Effector CD4-positive, alpha-beta T cell (primary cell): ENCODE measurements around the gene CLDN14.

Experiments used
- DNase-seq: peaks from one replicate; pipeline ENCODE4 v3.0.0-alpha.2; 2020

CLDN14 gene

GRCh38 chr21:36466061-36466511 is 13.8 kb downstream of the CLDN14 start:
- DNase-seq = no peak

GRCh38 chr21:36465478-36465877 is 14.4 kb downstream of the CLDN14 start:
- DNase-seq = no peak

DNA sequence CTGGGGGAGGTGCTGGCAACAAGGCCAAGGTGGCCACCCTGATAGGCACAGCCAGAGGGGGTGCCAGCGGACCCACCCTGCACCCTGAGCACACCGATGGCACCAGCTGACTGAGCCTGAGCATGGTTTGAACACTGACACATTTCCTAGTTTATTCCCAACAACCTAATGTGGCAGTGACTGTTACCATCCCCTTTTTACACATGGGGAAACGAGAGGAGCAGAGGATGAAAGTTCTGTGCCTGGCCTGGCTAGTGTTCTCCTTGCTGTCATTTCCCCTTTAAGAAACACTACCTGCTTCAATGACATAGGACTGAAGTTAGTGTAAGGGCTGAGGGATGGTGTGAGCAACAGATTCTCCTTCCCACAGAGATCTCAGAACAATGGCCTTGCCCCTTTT is 15.3 kb downstream of the CLDN14 start:
- DNase-seq = no peak

GRCh38 chr21:36463991-36464390 is 15.9 kb downstream of the CLDN14 start:
- DNase-seq = no peak

DNA sequence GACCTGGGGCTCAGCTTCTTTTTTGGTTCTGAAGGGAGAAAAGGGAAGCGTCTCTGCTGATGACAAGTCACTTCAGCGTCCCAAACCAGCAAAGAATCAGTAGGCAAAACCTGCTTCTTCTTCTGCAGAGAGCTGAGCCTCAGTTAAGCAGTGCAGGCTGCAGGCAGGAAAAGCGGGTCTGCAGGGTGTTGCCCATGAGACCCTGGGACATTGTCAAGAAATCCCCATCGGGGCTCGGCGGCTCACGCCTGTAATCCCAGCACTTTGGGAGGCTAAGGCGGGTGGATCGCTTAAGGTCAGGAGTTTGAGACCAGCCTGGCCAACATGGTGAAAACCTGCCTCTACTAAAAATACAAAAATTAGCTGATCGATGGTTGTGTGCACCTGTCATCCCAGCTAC is 16.7 kb downstream of the CLDN14 start:
- DNase-seq = no peak

DNA sequence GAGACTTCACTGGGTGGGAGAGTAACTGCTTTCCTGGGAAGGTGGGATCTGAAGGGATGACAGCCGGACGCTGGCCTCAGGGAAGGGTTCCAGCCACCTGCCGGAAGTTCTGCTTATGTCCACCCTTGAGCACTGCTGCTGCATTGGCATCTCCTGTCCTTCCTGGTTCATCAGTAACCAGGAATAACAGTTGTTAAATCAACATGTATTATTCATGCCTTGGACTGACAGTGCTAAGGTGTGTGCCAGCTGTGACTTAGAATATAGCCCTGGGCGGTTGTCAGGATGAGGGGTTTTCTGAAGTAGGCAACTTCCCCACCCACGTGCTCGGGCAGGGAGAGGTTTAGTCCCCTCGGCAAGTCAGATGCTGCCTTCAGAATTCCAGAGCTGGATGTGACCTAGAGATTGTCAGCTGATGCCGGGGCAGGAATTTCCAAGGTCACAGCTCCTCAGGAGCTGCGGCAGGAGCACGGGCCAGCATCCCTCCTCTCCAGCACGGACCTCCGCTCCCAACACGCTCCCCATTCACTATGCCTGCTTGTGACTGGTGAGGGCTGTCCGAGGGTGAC is 17.9 kb downstream of the CLDN14 start:
- no peak for DNase-seq

GRCh38 chr21:36461277-36461917 is 18.5 kb downstream of the CLDN14 start:
- no peak for DNase-seq

- DNase-seq = no peak
Observed at GRCh38 chr21:36460866-36461265, 19.1 kb downstream of the CLDN14 start.

DNA sequence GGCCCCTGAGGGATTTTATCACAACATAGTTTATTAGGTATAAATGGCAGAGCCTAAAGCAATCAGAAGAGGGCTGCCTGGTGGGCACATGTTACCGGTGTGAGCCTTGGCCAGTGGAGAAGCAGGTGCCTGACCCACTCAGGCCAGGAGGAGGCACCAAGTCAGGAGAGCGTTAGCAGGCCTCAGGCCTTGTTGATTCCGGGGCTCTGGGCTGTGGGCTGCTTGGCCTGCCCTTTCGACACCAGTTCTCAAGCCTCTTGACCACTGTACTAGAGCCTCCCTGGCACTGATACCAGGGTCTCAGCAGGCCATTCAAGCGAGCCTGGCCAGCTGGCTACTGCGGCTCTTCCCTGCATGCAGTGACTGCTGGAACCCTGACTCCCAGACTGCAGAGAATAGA is 20.8 kb downstream of the CLDN14 start:
- DNase-seq = no peak

GRCh38 chr21:36456729-36457414 is 23.1 kb downstream of the CLDN14 start:
- no peak for DNase-seq

DNA sequence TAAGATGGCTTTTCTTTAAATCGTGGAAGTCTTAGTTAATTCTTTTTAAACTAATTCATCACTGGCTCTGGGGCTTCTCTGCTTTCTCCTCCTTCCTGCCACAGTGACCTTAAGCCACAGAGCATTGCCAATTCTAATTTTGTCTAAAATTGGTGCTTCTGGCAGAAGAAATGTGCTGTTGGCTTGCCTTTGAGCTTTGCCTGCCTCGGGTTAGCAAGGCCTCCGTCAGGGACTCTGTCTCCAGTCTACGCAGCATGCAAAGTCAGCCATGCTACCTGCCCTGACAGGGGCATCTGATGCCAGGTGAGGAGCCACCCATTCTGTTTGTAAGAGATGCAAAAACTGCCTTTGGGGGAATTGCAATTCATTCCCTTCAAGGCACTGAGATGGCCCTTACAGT is 25.2 kb downstream of the CLDN14 start:
- DNase-seq = no peak

DNA sequence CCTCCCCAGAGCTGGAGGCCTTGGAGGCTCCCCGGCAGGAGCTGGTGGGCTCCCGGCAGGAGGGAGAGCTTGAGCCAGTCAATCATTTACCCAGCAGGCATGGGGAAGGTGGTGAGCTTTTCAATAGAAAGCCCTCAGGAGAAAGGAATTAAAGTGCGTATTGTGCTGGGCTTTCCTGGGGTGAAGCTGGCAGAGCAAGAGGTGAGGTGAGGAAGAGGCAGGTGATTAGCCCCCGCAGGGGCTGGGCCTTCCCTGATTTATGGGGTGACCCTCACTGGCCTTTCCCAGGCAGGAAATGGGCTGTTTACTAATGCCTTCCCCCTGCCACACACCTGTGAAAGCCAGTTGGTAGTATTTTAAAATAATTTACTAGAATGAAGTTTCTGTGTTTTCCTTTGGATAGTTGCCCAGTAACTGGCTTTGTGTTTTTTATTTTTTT is 25.8 kb downstream of the CLDN14 start:
- no peak for DNase-seq

- no peak for DNase-seq
Observed at GRCh38 chr21:36452281-36452825, 27.6 kb downstream of the CLDN14 start.

GRCh38 chr21:36451506-36451905 is 28.4 kb downstream of the CLDN14 start:
- DNase-seq = no peak

GRCh38 chr21:36450511-36450910 is 29.4 kb downstream of the CLDN14 start:
- no peak for DNase-seq

DNA sequence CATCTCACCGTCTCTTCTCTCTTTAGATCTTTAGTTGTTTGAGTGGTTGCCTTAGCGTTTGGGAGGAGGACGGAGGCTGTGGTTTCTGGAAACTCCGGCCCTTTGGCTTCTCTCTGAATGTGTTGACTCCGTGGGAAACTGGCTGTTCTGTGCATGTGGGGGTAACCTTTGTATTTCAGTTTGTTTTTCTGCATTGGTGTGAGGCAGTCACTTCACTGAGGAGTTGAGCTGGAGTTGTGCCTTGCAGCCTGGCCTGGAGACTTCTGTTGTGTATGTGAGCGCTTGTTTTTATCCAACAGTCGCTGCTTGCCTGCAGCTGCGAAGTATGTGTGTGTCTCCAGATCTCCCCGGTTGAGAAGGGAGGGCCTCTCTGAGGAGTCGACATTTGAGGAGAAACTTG is 33.6 kb downstream of the CLDN14 start:
- no peak for DNase-seq

DNA sequence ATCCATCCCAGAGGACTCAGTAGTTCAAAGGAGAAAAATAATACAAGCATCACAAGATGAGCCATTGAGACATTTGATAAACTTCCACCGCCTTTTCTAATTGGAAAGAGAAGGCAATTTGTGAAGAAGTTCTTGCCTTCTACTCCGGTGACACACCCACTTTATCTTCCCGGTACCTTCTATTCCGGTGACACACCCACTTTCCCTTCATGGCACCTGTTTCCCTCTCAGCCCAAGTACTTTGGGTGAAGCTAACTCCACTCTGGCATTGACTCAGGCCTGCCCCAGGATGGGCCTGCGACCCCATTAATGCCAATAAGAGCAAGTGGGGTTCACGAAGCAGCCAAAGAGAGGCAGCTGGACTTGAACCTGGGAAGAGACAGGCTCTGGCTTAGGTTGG is 38.2 kb downstream of the CLDN14 start:
- no peak for DNase-seq

DNA sequence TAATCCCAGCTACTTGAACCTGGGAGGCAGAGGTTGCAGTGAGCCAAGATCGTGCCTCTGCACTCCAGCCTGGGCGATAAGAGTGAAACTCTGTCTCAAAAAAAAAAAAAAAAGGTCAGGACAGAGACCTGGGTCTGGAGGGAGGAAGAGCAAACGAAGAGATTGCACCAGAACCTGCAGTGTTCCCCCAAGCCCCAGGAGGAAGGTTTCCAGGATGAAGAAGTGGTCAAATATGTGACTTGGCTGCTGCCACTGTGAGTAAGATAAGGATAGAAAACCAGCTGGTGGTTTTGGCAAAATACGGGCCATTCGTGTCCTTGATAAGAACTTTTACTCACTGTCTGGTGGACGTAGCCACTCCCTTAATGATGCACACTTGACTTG is 42.2 kb downstream of the CLDN14 start:
- DNase-seq = no peak

DNA sequence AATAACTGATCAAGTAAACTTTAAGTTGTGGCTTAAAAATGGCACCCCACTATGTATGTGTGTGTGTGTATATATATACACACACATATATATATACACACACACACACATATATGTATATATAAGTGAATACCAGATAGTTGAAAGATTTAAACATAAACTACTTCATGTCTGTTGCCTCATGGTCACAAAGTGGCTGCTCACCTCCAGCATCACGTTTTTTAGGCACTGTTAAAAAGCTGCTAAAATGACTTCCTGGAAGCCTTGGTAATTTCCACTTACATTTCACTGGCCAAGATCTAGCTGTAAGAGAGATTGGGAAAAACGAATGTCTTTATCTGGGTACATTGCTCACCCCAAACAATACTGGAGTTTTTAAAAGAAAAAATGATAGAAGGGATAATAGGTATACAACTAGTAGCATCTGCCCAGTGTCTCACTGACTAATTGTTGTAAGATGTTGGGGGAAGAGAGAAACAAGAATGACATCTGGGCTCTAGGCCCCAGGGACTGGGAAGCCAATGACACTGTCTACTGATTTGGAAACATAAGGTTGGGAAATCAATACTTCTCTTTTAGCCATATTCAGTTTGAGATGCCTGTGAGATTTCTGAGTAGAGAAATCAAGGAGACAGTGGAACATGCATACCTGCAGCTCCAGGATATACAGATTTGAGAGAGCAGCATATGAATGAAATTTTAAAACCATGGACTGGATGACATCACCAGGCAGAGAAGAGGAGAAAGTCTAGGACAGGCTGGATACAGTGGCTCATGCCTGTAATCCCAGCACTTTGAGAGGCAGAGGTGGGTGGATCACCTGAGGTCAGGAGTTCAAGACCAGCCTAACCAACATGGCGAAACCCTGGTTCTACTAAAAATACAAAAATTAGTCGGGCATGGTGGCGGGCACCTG is 42.8 kb downstream of the CLDN14 start:
- DNase-seq = no peak

DNA sequence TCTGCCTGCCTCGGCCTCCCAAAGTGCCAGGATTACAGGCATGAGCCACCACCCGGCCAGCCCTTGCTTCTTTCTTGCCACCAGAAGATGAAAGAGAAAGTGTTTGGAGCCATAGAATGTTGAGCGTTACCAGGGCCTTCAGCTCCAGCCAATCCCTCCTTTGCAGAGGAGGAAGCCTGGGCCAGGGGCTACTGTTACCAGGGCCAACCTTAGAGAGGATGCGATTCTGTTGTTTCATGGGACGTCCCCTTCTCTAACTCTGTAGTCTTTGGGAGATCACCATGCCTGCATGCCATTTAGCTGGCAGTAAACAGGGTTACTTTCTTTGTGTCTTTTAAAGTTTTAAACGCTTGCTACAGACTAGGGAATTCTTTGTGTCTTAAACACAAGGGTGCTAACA is 45.8 kb downstream of the CLDN14 start:
- no peak for DNase-seq

DNA sequence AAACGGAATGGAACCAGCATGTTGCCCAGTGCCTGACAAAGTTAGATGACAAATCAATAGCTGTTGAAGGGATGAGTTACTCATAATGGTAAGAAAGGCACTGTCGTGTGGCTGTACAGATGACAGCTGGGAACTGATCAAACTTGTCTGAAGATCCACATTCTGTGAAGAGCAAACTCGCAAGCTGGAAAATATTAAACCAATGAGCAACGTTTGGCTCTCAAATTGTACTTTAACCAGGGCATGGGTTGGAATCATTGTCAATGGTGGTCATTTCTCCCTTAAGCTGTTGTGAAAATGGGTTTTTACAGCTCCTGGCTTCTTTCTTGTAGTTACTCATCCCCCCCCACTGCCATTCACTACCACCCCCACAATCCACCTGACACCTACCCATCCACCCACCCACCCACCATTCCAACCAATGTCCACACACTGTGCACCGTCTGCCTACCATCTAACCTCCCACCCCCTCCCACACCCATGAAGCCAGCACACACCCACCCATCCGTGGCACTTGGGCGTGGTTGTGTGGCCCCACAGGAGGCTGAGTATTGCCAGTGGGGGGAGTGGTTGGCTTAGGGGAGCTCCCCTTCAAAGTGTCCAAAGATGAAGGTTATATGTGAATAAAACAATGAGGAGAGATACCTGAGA is 46.7 kb downstream of the CLDN14 start:
- no peak for DNase-seq

DNA sequence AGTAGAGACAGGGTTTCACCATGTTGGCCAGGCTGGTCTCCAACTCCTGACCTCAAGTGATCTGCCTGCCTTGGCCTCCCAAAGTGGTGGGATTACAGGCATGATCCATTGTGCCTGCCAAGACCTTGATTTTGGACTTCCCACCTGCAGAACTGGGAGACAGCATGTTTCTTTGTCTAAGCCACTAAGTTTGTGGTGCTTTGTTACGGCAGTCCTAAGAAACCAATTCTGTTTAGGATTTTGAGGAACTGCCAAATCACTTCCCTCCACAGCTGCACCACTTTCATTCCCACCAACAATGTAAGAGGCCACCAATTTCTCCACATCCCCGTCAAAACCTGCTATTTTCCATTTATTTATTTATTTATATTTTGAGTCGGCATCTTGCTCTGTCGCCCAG is 48.7 kb downstream of the CLDN14 start:
- no peak for DNase-seq
